Measurements from ENCODE around the gene ROBO4. TPM values are rescaled to one million over a fixed set of nuclear protein-coding genes. Genes with fewer than 3 reads are reported as not detected.

ROBO4 gene
- 0.58 TPM for polyA plus RNA-seq (2013, experiment 1 of 2; ENCODE audit: insufficient read length)
- 1.1 TPM for polyA plus RNA-seq (2013, experiment 2 of 2; ENCODE audit: insufficient read length)

- no peak for DNase-seq
Measured at GRCh38 chr11:124897674-124898262, at the start of gene ROBO4. Gene ROBO4 (minus strand): TSS chr11:124897865. CDS start chr11:124897795, 70 bp downstream.

GRCh38 chr11:124946735-124947141 is 49.1 kb upstream of the ROBO4 start:
- peak; percentile 14 for DNase-seq

DNA sequence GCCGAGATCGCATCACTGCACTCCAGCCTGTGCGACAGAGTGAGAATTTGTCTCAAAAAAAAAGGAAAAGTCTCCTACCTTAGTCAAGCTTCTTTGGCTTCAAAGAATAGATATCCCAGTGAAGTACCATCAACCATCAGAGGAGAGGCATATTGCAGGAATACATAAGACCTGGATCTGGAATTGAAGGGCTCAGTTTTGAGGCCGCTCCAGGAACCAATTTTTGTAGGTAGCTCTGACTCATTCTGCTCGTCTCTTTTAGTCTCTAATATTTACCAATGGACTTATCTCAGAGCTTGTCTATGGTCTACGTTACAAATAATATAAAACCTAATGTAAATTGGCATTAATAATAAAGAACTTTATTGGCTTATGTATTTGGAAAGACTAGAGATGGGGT is 48.2 kb upstream of the ROBO4 start:
- no peak for DNase-seq

GRCh38 chr11:124944565-124944964 is 46.9 kb upstream of the ROBO4 start:
- DNase-seq, result no peak

- DNase-seq, result no peak
Measured at GRCh38 chr11:124943741-124944140, 46.1 kb upstream of the ROBO4 start.

DNA sequence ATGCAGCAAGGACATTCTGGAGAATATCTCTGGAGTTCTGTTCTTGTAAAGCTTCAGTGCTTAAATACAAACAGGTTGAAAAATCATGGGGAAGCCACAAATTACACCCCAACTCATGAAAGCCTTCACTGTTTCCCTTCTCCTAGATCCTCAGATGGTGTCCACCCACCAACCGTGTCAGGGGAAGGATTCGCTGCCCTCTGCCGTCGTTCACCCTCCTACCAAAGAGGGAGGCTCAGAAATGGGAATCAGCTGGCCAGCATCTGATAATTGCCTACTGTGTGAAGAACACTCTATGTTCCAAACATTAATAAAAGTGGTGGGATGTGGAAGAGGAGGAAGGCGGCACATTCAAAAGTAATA is 45.6 kb upstream of the ROBO4 start:
- DNase-seq, result no peak

DNA sequence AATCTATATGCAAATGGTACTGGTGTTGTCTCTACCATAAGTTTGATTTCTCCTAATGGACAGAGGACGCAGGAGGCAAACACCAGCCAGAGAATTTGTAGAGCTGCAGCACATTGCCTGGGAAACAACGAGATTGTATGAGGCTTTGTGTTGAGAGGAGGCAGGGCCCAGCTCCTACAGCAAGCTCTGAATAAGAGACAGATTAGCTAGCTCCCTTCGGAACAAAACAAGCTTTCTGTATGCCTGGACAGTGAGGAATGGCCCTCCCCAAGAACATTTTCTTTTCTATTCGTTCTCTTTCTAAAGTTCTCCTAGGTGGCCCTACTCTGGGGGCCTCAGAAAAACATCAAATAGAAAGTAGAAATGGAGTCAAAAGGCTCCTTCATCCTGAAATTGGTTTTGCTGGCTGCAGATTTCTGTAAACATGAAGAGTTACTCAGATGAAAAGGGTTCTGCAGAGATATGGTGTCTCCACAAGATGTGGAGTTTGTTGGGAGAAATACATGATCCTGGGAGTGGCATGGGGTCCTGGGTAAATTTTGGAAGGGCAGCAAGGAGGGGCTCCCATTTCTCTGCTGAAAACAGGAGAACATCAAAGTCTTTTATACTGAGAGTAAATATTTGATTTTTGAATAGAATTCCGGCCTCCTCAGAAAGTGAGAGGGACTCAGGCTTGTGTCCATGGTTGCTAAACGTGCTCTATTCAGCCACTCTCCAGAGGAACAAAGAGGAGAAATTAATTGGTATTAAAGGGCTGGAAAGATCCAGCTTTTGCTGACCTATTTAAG is 45.0 kb upstream of the ROBO4 start:
- no peak for DNase-seq

GRCh38 chr11:124941703-124942102 is 44.0 kb upstream of the ROBO4 start:
- DNase-seq, result no peak

DNA sequence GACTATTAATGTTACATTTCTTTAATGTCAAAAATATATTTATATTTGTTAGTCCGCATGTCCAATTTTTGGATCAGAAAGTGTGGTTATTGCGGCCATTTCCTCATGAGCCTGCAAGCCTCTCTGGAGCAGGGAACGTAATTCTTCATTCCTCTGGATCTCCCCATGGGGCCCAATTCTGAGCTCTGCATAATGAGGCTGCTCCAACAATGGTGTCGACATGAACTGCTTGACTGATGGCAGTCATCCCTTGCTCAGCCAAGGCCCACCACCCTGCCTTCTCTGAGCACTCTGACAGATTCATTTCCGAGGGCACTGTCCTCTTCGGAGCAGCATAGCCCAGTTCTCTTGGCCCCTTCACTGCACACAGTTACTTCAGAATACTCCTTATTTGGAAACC is 41.3 kb upstream of the ROBO4 start:
- DNase-seq, result no peak

DNA sequence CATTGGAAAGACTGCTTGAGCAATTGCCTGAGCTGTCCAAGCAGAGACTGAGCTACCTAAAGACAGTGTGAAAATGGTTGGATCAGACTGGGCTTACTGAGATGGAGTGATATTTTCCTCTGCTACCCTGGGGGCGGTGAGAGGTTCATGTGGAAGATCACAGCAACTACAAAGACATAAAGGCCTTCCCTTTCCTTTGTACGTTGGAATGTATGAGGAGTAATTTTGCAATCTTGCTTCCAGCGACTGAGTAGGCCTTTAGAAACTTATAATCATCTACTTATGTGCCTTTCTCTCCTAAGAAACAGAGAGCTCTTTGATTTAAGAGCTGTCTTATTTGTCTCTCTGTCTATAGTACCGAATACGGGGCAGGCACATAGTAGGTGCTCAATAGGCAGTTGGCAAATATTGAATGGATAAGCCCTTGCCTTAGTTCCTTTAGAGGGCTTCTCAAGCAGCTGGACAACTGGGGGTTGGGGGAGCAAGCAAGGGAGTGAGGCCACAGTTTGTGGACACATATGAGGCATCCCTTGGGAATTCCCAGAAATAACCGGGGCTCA is 40.6 kb upstream of the ROBO4 start:
- DNase-seq, result no peak

GRCh38 chr11:124937336-124937935 is 39.8 kb upstream of the ROBO4 start:
- DNase-seq, result no peak

GRCh38 chr11:124935548-124936514 is 38.2 kb upstream of the ROBO4 start, which contains the start of gene HEPACAM:
Gene HEPACAM (minus strand): TSS chr11:124936047. CDS start chr11:124936006, 41 bp downstream.
- DNase-seq, result no peak

DNA sequence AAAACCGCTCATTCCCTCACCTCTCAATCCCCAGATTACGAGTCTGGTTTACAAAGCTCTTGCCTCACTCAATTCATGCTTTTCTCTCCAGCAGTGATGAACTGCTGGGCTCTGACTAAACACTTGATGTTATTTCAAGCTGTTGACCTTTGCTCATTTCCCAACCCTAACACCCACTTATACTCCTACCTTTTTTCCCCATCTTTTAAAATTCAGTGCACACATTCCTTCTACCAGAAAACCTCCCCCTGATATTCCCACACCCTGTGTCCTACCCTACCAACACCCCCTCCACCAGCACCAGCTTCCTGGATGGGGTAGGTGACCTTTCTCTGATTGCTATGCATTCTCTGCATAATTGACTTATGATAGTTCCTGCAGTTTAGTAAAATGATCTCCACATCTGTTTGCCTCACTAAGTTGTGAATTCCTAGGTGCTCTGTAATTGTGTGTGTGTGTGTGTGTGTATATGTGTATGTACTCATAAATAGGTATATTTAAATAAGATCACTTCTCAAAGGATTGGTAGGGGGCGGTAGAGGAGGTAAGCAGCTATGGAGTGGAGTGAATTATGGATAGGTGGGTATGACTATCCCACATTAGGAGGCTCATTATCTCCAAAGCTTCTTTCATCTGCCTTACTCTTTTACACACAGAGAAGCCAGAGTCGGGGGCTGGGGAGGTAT is 37.3 kb upstream of the ROBO4 start:
- DNase-seq, result peak; percentile 25

GRCh38 chr11:124930799-124931198 is 33.1 kb upstream of the ROBO4 start:
- DNase-seq, result no peak

DNA sequence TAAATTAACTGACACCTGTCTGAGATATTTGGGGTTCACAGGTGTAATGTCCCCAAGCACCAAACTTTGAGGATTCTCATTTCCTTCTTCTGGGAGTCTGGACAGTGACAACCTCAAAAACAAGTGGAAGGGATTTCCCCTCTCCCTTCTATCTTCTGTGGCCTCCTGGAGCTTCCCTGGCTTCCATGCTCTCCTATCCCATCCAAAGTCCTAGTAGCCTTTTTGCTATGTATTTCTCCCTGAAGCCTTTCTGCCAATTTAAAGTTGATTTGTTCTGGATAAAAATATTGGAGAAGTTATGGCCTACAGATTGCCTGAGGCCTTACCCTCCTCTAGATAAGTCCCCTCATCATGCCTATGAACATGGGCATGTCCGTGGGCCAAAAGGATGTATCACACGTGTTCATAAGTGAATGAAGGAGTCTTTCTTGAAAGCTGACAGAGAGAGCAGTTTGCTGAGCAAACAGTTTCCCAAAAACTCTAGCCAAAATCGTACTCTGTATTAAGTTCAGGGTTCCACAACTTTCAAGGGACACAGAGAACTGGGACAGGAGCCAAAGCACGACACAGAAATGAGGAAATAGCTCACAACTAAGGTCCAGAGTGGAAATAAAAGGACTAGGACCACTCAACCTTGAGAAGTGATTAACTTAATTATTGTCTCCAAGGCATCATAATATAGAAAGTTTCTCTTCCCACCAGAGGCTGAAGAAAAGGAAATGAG is 31.4 kb upstream of the ROBO4 start:
- DNase-seq, result no peak

- DNase-seq, result no peak
Measured at GRCh38 chr11:124923296-124923695, 25.6 kb upstream of the ROBO4 start.

GRCh38 chr11:124922831-124923230 is 25.2 kb upstream of the ROBO4 start:
- no peak for DNase-seq

DNA sequence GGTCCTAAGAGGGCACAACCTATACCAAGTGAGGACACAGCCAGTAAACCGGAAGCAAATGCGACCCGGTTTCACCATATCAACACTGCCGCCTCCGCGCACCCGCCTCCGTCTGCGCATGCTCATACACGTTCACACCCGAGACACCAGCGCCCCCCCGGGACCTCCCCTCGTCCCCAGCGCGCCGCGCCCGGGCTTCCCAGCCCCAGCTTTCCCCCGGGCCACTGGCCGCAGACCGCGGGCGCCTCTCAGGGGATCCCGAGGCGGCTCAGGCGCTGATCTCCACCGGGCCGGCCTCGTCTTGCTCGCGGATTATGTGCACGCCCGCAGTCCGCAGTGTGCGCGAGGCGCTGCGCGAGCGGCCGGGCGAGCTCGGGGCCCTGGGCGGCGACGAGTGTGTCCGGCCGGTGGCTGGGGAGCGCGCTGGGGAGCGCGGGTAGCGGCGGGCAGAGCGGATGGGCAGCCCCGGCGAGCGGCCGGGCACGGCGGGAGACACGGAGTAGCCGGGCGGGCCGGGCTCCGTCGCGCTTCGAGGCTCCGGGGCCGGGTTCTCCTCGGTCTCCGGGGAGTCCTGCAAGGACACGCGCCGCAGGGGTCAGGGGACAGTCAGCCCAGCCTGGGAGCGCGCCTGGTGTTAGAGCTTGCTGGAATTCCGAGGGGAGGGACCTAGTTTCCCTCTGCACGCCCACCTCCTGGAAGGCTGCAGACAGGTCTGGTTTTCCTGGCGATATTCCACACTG is 23.4 kb upstream of the ROBO4 start:
- DNase-seq, result peak; percentile 86

GRCh38 chr11:124920356-124920755 is 22.7 kb upstream of the ROBO4 start:
- no peak for DNase-seq

DNA sequence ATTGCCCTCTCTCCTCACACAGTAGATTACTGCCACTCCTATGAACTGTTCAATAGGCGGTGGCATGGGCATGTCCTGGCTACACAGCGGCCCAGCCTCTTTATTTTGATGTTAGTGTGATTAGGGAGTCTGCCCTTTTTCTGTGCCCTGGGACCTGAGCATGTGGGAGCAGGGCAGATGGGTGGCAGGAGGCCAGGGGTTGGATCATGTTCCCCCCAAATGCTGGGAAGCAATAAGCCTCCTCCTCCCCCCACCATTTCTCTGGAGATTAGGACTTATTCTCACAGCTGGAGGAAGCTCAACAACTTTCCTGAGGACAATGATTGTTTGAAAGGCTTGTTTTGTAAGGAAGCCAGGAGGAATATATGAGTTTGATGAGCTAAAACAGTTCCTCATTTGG is 22.2 kb upstream of the ROBO4 start:
- no peak for DNase-seq
